HG03196 (cell line): ENCODE data around the gene PLCB4.

Source experiments
- ATAC-seq: cut with Tn5 transposase; IDR thresholded peaks from one replicate; pipeline ENCODE4 v1.9.1; 2021; ENCODE audit not compliant: unreplicated experiment

PLCB4 gene

GRCh38 chr20:9256393-9256792, 187.5 kb downstream of the PLCB4 start:
- ATAC-seq: no peak

- no peak for ATAC-seq
These were observed 190.0 kb downstream of the PLCB4 start for GRCh38 chr20:9258901-9259300.

GRCh38 chr20:9260027-9260426, 191.1 kb downstream of the PLCB4 start:
- ATAC-seq: no peak

GRCh38 chr20:9261781-9262180, 192.9 kb downstream of the PLCB4 start:
- ATAC-seq: no peak

- no peak for ATAC-seq
These were observed 193.8 kb downstream of the PLCB4 start for GRCh38 chr20:9262653-9263194.

GRCh38 chr20:9269280-9269971, 200.5 kb downstream of the PLCB4 start:
- ATAC-seq: no peak

- ATAC-seq: no peak
These were observed 201.9 kb downstream of the PLCB4 start for GRCh38 chr20:9270831-9271230.

- ATAC-seq: no peak
These were observed 208.1 kb downstream of the PLCB4 start for GRCh38 chr20:9276966-9277468.

GRCh38 chr20:9279918-9280401, 211.1 kb downstream of the PLCB4 start:
- no peak for ATAC-seq

GRCh38 chr20:9280666-9281065, 211.8 kb downstream of the PLCB4 start:
- no peak for ATAC-seq

- no peak for ATAC-seq
These were observed 212.9 kb downstream of the PLCB4 start for GRCh38 chr20:9281803-9282202.

- no peak for ATAC-seq
These were observed 216.7 kb downstream of the PLCB4 start for GRCh38 chr20:9285617-9286016.

GRCh38 chr20:9286501-9287461, 217.9 kb downstream of the PLCB4 start:
- ATAC-seq: no peak

GRCh38 chr20:9287826-9288225, 218.9 kb downstream of the PLCB4 start:
- ATAC-seq: no peak

- ATAC-seq: no peak
These were observed 221.4 kb downstream of the PLCB4 start for GRCh38 chr20:9290331-9290730.

GRCh38 chr20:9293145-9293544, 224.3 kb downstream of the PLCB4 start:
- ATAC-seq: no peak

GRCh38 chr20:9294041-9294440, 225.2 kb downstream of the PLCB4 start:
- ATAC-seq: no peak

GRCh38 chr20:9298906-9299305, 230.0 kb downstream of the PLCB4 start:
- ATAC-seq: no peak

- no peak for ATAC-seq
These were observed 231.2 kb downstream of the PLCB4 start for GRCh38 chr20:9300080-9300479.

- no peak for ATAC-seq
These were observed 231.6 kb downstream of the PLCB4 start for GRCh38 chr20:9300534-9300933.
